ENCODE data around the gene CACNA2D1. TPM values are rescaled to one million over a fixed set of nuclear protein-coding genes. Genes with fewer than 3 reads are reported as not detected.

The CACNA2D1 gene
- total and polyA plus RNA-seq, 8 donors, result 0.79 to 5.0 (median 2.1) TPM

- Histone ChIP-seq H3K27ac (no peak overlapping the region), H3K27me3 (no peaks in the 10 kb centered on the region), H3K36me3 (no peaks in the 10 kb centered on the region), H3K4me3 (no peak overlapping the region), H3K9me3 (no peaks in the 10 kb centered on the region), H3K4me1 (no peaks in the 10 kb centered on the region)
- TF ChIP-seq CTCF (IDR thresholded peaks at IDR 0.05), result no peak
- intact Hi-C loops (cut with DNase I), result no loop called here
- ATAC-seq (no peak), FAIRE-seq (no peak), DNase-seq (no peak)
- 65 to 68% methylated on average over 3 of the region's 3 CpGs for WGBS, 2 donors
Observed at GRCh38 chr7:82105463-82105862, 338.1 kb downstream of the CACNA2D1 start.

- FAIRE-seq (no peak), ATAC-seq (no peak)
- WGBS, 2 donors, result 58 to 81% methylated on average over 2 of the region's 2 CpGs
Observed at GRCh38 chr7:82098414-82098813, 345.2 kb downstream of the CACNA2D1 start.

DNA sequence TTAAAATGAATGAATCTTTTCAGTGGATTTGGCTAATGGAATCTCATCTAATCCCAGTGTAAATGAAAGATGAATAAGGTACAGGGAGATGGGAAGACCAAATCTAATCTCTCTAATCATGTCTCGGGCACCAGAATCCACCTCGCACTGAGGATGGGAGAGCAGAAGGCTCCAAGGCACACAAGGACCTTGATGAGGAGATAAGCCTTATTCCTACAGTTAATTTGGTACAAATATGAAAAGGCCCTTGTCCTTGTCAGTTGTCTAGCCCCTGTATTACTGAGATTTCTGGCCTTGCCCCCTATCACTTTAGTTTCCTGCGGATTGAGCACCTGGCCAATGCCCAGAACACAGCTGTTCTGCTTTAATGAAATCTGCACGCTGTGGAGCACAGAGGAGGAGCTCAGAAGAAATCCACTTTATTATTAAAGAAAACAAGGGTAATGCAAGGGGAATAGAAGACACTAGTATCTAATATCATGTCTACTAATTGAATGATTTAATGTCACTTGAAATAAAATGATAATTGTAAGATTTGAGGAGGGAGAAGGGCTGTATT is 352.4 kb downstream of the CACNA2D1 start:
- H3K36me3 ChIP-seq, result no peaks in the 10 kb centered on the region
- no peak for DNase-seq
- H3K4me1 ChIP-seq, result no peaks in the 10 kb centered on the region
- TF ChIP-seq CTCF (IDR thresholded peaks at IDR 0.05), result no peak
- intact Hi-C loops (cut with DNase I), result no loop called here
- no peaks in the 10 kb centered on the region for H3K9me3 ChIP-seq
- no peak overlapping the region for H3K4me3 ChIP-seq
- ATAC-seq, result no peak
- H3K27me3 ChIP-seq, result no peaks in the 10 kb centered on the region
- no peak overlapping the region for H3K27ac ChIP-seq
- no peak for FAIRE-seq
- WGBS, 2 donors, result 63 to 75% methylated on average over 4 of the region's 4 CpGs

More at GRCh38 chr7:82098414-82098813, 345.2 kb downstream of the CACNA2D1 start:
- Histone ChIP-seq H3K4me1 (no peaks in the 10 kb centered on the region), H3K36me3 (no peaks in the 10 kb centered on the region), H3K4me3 (no peak overlapping the region), H3K27me3 (no peaks in the 10 kb centered on the region), H3K27ac (no peak overlapping the region), H3K9me3 (no peaks in the 10 kb centered on the region)
- DNase-seq, result no peak
- no peak for TF ChIP-seq CTCF (IDR thresholded peaks at IDR 0.05)
- intact Hi-C loops (cut with DNase I), result no loop called here

GRCh38 chr7:82087099-82087498 is 356.5 kb downstream of the CACNA2D1 start:
- Histone ChIP-seq H3K36me3 (no peaks in the 10 kb centered on the region), H3K4me1 (no peaks in the 10 kb centered on the region), H3K27ac (no peak overlapping the region), H3K4me3 (no peak overlapping the region), H3K9me3 (no peaks in the 10 kb centered on the region), H3K27me3 (no peaks in the 10 kb centered on the region)
- intact Hi-C loops (cut with DNase I), result no loop called here
- ATAC-seq (no peak), DNase-seq (no peak), FAIRE-seq (no peak)
- WGBS, 2 donors, result 62 to 76% methylated on average over 4 of the region's 4 CpGs
- TF ChIP-seq CTCF (IDR thresholded peaks at IDR 0.05), result no peak

DNA sequence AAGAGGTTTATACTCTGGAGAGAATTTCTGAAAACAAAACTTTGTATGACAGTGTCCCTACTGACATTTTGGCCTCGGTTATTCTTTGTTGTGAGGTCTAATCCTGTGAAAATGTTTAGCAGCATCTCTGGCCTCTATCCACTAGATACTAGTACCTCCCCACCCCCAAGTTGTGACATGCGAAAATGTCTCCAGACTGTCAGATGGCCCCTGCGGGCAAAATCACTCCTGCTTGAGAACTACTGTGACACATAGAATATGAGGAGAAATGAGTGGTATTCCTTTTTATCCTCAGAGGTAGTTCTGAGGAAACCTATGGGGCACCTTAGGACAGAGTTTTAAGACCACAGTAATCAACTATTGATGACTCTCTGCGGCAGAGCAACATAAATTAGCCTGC is 358.5 kb downstream of the CACNA2D1 start:
- no peak for ATAC-seq
- no peak for DNase-seq
- Histone ChIP-seq H3K27ac (no peak overlapping the region), H3K4me1 (no peaks in the 10 kb centered on the region), H3K27me3 (no peaks in the 10 kb centered on the region), H3K36me3 (no peaks in the 10 kb centered on the region), H3K4me3 (no peak overlapping the region), H3K9me3 (no peaks in the 10 kb centered on the region)
- no peak for TF ChIP-seq CTCF (IDR thresholded peaks at IDR 0.05)
- FAIRE-seq, result no peak
- 81 to 85% methylated on average over 4 of the region's 4 CpGs for WGBS, 2 donors
- intact Hi-C loops (cut with DNase I), result no loop called here

All from pancreas (tissue), 10 donors.